ENCODE measurements around the gene ZBTB32.

- TF ChIP-seq CTCF (IDR thresholded peaks at IDR 0.05) (no peak), POLR2AphosphoS5 (IDR thresholded peaks at IDR 0.05) (peak in 2 of 3 donors; percentile 65 to 86), EP300 (IDR thresholded peaks at IDR 0.05) (peak; percentile 17), POLR2A (IDR thresholded peaks at IDR 0.05) (peak in 1 of 2 donors; percentile 41)
Observed at GRCh38 chr19:35740423-35741202, 36.3 kb downstream of the ZBTB32 start.
